GM23338 (cell line): Measurements from ENCODE around the gene URM1. TPM values are rescaled to one million over a fixed set of nuclear protein-coding genes. Genes with fewer than 3 reads are reported as not detected.
"Not testable (repeated sequence)": the region's sequence is repeated elsewhere in the genome, so short reads cannot be mapped to it uniquely, and the experiment has no call there.

Experiments
- ATAC-seq: fragments of 200-7000 bp; cut with Tn5 transposase; 3 replicates; pipeline ENCODE4 v1.9.1; 2020
- DNase-seq: peaks from one replicate; pipeline ENCODE4 v3.0.0-alpha.2; 2015; ENCODE audit warnings: low spot score
- H2AFZ ChIP-seq: fragments of 200-600 bp; sonication (generic); 2 replicates; pipeline ENCODE4 v1.8.0; 2016; ENCODE audit warnings: antibody characterized with exemption, mild to moderate bottlenecking, moderate library complexity
- H3F3A ChIP-seq: fragments of 200-600 bp; sonication (generic); replicated peaks from 2 replicates; pipeline ENCODE4 v1.8.0; 2017; ENCODE audit warnings: antibody characterized with exemption, mixed run types, low read depth
- H3K27ac ChIP-seq: fragments of 200-600 bp; sonication (generic); 2 replicates; pipeline ENCODE4 v1.6.1; 2016; ENCODE audit warnings: low read depth
- H3K27me3 ChIP-seq: fragments of 200-600 bp; sonication (generic); 2 replicates; pipeline ENCODE4 v1.8.0; 2016; ENCODE audit warnings: mild to moderate bottlenecking, mixed run types, moderate library complexity; ENCODE audit not compliant: insufficient read depth
- H3K36me3 ChIP-seq: fragments of 200-600 bp; sonication (generic); 2 replicates; pipeline ENCODE4 v1.8.0; 2016; ENCODE audit warnings: mild to moderate bottlenecking; ENCODE audit not compliant: insufficient read depth
- H3K4me1 ChIP-seq: fragments of 200-600 bp; sonication (generic); 2 replicates; pipeline ENCODE4 v1.8.0; 2016; ENCODE audit warnings: mild to moderate bottlenecking, moderate library complexity; ENCODE audit not compliant: insufficient read depth
- H3K4me2 ChIP-seq: fragments of 200-600 bp; sonication (generic); 2 replicates; pipeline ENCODE4 v1.7.1; 2017; ENCODE audit warnings: mixed run types
- H3K4me3 ChIP-seq: fragments of 200-600 bp; sonication (generic); 2 replicates; pipeline ENCODE4 v1.6.1; 2016; ENCODE audit warnings: mixed run types
- H3K79me2 ChIP-seq: fragments of 200-600 bp; sonication (generic); replicated peaks from 2 replicates; pipeline ENCODE4 v1.8.0; 2017; ENCODE audit warnings: mild to moderate bottlenecking; ENCODE audit not compliant: insufficient read depth
- H3K9me2 ChIP-seq: fragments of 200-600 bp; sonication (generic); 2 replicates; pipeline ENCODE4 v1.8.0; 2017; ENCODE audit not compliant: insufficient read depth
- H4K20me1 ChIP-seq: fragments of 200-600 bp; sonication (generic); replicated peaks from 2 replicates; pipeline ENCODE4 v1.8.0; 2017; ENCODE audit warnings: mild to moderate bottlenecking; ENCODE audit not compliant: insufficient read depth
- H3K27ac Mint-ChIP-seq: 2 replicates; pipeline ENCODE4 v1.8.0; 2020; ENCODE audit warnings: inconsistent platforms, mild to moderate bottlenecking, moderate library complexity, mixed read lengths
- H3K27me3 Mint-ChIP-seq: 3 replicates; pipeline ENCODE4 v1.8.0; 2022; ENCODE audit warnings: low read depth, mild to moderate bottlenecking, moderate library complexity, mixed read lengths, inconsistent platforms; ENCODE audit not compliant: insufficient read depth, poor library complexity
- H3K36me3 Mint-ChIP-seq: 3 replicates; pipeline ENCODE4 v1.8.0; 2021; ENCODE audit warnings: low read depth, mild to moderate bottlenecking, inconsistent platforms, moderate library complexity, mixed read lengths
- H3K4me1 Mint-ChIP-seq: 3 replicates; pipeline ENCODE4 v1.8.0; 2020; ENCODE audit warnings: mild to moderate bottlenecking, inconsistent platforms, mixed read lengths
- H3K4me3 Mint-ChIP-seq: 3 replicates; pipeline ENCODE4 v1.8.0; 2021; ENCODE audit warnings: moderate library complexity, mild to moderate bottlenecking, inconsistent platforms, mixed read lengths
- H3K9me3 Mint-ChIP-seq: 3 replicates; pipeline ENCODE4 v1.8.0; 2020; ENCODE audit warnings: moderate library complexity, mild to moderate bottlenecking, inconsistent platforms, mixed read lengths
- CREB1 ChIP-seq: fragments of 250-450 bp; sonication (Bioruptor Pico); IDR thresholded peaks from 2 replicates; pipeline ENCODE4 v1.5.0; 2020; ENCODE audit warnings: low read depth, mild to moderate bottlenecking, moderate library complexity
- ETS1 ChIP-seq: IDR thresholded peaks from 2 replicates; pipeline ENCODE4 v1.6.1; 2016; ENCODE audit warnings: antibody characterized with exemption
- EZH2 ChIP-seq: fragments of 200-600 bp; sonication (generic); IDR thresholded peaks from one replicate; pipeline ENCODE4 v1.8.0; 2017; ENCODE audit warnings: antibody characterized with exemption, mild to moderate bottlenecking, low read depth; ENCODE audit not compliant: unreplicated experiment
- STAT1 ChIP-seq: IDR thresholded peaks from one replicate; pipeline ENCODE4 v1.6.1; 2016; ENCODE audit warnings: antibody characterized with exemption; ENCODE audit not compliant: unreplicated experiment
- ZNF114 ChIP-seq: fragments of 250-450 bp; sonication (Bioruptor Pico); IDR thresholded peaks from 2 replicates; pipeline ENCODE4 v1.5.0; 2020; ENCODE audit warnings: mild to moderate bottlenecking, moderate library complexity
- polyA plus RNA-seq: library from polyadenylated mRNA; unstranded; fragments of >200 nt; fragmentation: Nextera tagmentation; extraction: Ambion mirVana; gene quantifications from 2 replicates; pipeline ENCODE4 v1.2.1, GENCODE V29; 2016
- total RNA-seq: library from RNA; depleted of rRNA; stranded (reverse); fragments of >200 nt; shearing (Covaris generic); gene quantifications from 2 replicates; pipeline ENCODE4 v1.2.3, GENCODE V29; 2014

URM1 gene
- total and polyA plus RNA-seq, 2 experiments from 2014 or later = 28.6 to 47.8 TPM

- Histone ChIP-seq H3K36me3 (no peaks in the 10 kb centered on the region), H3K27ac (no peak overlapping the region), H3K79me2 (no peaks in the 10 kb centered on the region), H3K4me1 (no peaks in the 10 kb centered on the region), H2AFZ (no peak overlapping the region), H4K20me1 (peaks cover 6% of the 10 kb centered on the region; the same call in 1 of the 2 replicates), H3F3A (peaks cover 12% of the 10 kb centered on the region; the same call in 1 of the 2 replicates), H3K4me3 (no peak overlapping the region), H3K27me3 (no peaks in the 10 kb centered on the region), H3K4me2 (no peak overlapping the region), H3K9me2 (no peaks in the 10 kb centered on the region)
- no peak for DNase-seq
- no peaks in the 10 kb centered on the region; the same call in 2 of the 3 replicates for H3K36me3 Mint-ChIP-seq
- no peak overlapping the region for H3K4me3 Mint-ChIP-seq
- TF ChIP-seq ZNF114 = no peak
- TF ChIP-seq EZH2 = no peak
- no peak overlapping the region for H3K27ac Mint-ChIP-seq
- ATAC-seq = no peak
- peaks cover 4% of the 10 kb centered on the region; the same call in 2 of the 3 replicates for H3K4me1 Mint-ChIP-seq
- peaks cover 14% of the 10 kb centered on the region for H3K27me3 Mint-ChIP-seq
- H3K9me3 Mint-ChIP-seq = 0 out of 3 replicates have a peak, but pooled peaks cover 3% of the 10 kb centered on the region
Observed at GRCh38 chr9:128337936-128338335, 33.2 kb upstream of the URM1 start.

- H3K4me2 ChIP-seq, H3K4me1 Mint-ChIP-seq, H3K36me3 Mint-ChIP-seq, H3K36me3 ChIP-seq, H3K4me3 ChIP-seq, H3K27ac ChIP-seq, H3K9me2 ChIP-seq, H3K4me1 ChIP-seq, H3K27ac Mint-ChIP-seq, H4K20me1 ChIP-seq, DNase-seq, H3K4me3 Mint-ChIP-seq, H3K9me3 Mint-ChIP-seq, H3K27me3 ChIP-seq, H2AFZ ChIP-seq, H3K79me2 ChIP-seq, ATAC-seq: not testable (repeated sequence)
- H3F3A ChIP-seq = peaks cover 12% of the 10 kb centered on the region
- peaks cover 14% of the 10 kb centered on the region for H3K27me3 Mint-ChIP-seq
Observed at GRCh38 chr9:128338852-128339614, 32.1 kb upstream of the URM1 start.

GRCh38 chr9:128339761-128340690 lies 31.1 kb upstream of the URM1 start, which contains the start of gene SLC27A4:
SLC27A4 (plus strand) TSS chr9:128340527; CDS start chr9:128343133, 2,606 bp downstream.
- peaks cover 4% of the 10 kb centered on the region for H3K4me1 Mint-ChIP-seq
- H3K9me3 Mint-ChIP-seq = 0 out of 3 replicates have a peak, but pooled peaks cover 3% of the 10 kb centered on the region
- Histone ChIP-seq H3K36me3 (0 out of 2 replicates have a peak, but pooled peaks cover 4% of the 10 kb centered on the region), H3F3A (peaks cover 15% of the 10 kb centered on the region), H3K4me3 (peak within 1 kb of the TSS; percentile 90), H3K79me2 (no peaks in the 10 kb centered on the region), H3K27me3 (no peaks in the 10 kb centered on the region), H3K27ac (no peak within 1 kb of the TSS), H4K20me1 (peaks cover 6% of the 10 kb centered on the region; the same call in 1 of the 2 replicates), H2AFZ (peak within 1 kb of the TSS; percentile 97), H3K4me1 (no peaks in the 10 kb centered on the region), H3K4me2 (peak within 1 kb of the TSS; percentile 96), H3K9me2 (no peaks in the 10 kb centered on the region)
- peak within 1 kb of the TSS; percentile 83 for H3K4me3 Mint-ChIP-seq
- DNase-seq (peak; percentile 90), ATAC-seq (peak; percentile 86)
- H3K27ac Mint-ChIP-seq = no peak within 1 kb of the TSS
- H3K27me3 Mint-ChIP-seq = peaks cover 14% of the 10 kb centered on the region
- H3K36me3 Mint-ChIP-seq = peaks cover 8% of the 10 kb centered on the region; the same call in 2 of the 3 replicates
- peak; percentile 40; the same call in 1 of the 2 replicates for TF ChIP-seq ETS1
- TF ChIP-seq ZNF114 = no peak
- TF ChIP-seq CREB1 (CRISPR knock-in tag) = peak; percentile 79
- TF ChIP-seq STAT1 = no peak
